IMR-90 (cell line): ENCODE data around the gene SLC4A5. TPM values are rescaled to one million over a fixed set of nuclear protein-coding genes. Genes with fewer than 3 reads are reported as not detected.

Experiments used
- ATAC-seq: fragments of 200-7000 bp; cut with Tn5 transposase; 2 replicates; pipeline ENCODE4 v1.9.1; 2020; ENCODE audit warnings: low read depth, mild to moderate bottlenecking, moderate library complexity
- BruUV-seq: library from RNA; stranded (reverse); fragments of 400-500 nt; replicated peaks from 2 replicates; lab custom pipeline; 2021; lab: Mats Ljungman, UMichigan
- CTCF ChIA-PET: fragments of 300-600 bp; formaldehyde crosslinking; extraction: SDS; loops from one replicate; lab custom pipeline; 2021; ENCODE audit warnings: antibody characterized with exemption; lab: Yijun Ruan, JAX
- POLR2A ChIA-PET: fragments of 300-600 bp; sonication (Branson Sonifier 250); formaldehyde crosslinking; loops from one replicate; lab custom pipeline; 2022; ENCODE audit warnings: antibody characterized with exemption; ENCODE audit not compliant: unreplicated experiment; lab: Charles Lee
- DNase-seq: peaks from one replicate; pipeline ENCODE4 v3.0.0; 2013
- H2AFZ ChIP-seq: replicated peaks from 2 replicates; pipeline ENCODE3; 2013; ENCODE audit warnings: low read length, mild to moderate bottlenecking; ENCODE audit not compliant: poor library complexity
- H2AK5ac ChIP-seq: 2 replicates; pipeline ENCODE4 v1.6.1; 2013; ENCODE audit warnings: low read depth, low read length, inconsistent platforms
- H2AK9ac ChIP-seq: replicated peaks from 2 replicates; pipeline ENCODE3; 2013; ENCODE audit warnings: mild to moderate bottlenecking, low read depth, low read length, moderate library complexity; ENCODE audit not compliant: poor library complexity
- H2BK120ac ChIP-seq: 2 replicates; pipeline ENCODE4 v1.6.1; 2013; ENCODE audit warnings: low read depth, low read length, inconsistent platforms
- H2BK15ac ChIP-seq: 3 replicates; pipeline ENCODE4 v1.6.1; 2013; ENCODE audit warnings: low read depth, low read length, inconsistent platforms
- H2BK20ac ChIP-seq: 2 replicates; pipeline ENCODE4 v1.6.1; 2013; ENCODE audit warnings: low read depth, mild to moderate bottlenecking, inconsistent platforms, low read length, moderate library complexity
- H2BK5ac ChIP-seq: 2 replicates; pipeline ENCODE4 v1.6.1; 2013; ENCODE audit warnings: mild to moderate bottlenecking, low read depth, low read length, inconsistent platforms; ENCODE audit not compliant: poor library complexity, severe bottlenecking
- H3K14ac ChIP-seq: replicated peaks from 2 replicates; pipeline ENCODE4 v1.6.1; 2013; ENCODE audit warnings: low read depth, low read length, inconsistent platforms
- H3K18ac ChIP-seq: 2 replicates; pipeline ENCODE4 v1.6.1; 2013; ENCODE audit warnings: low read depth, low read length, control low read depth
- H3K23ac ChIP-seq: 2 replicates; pipeline ENCODE4 v1.6.1; 2013; ENCODE audit warnings: low read depth, low read length, inconsistent platforms
- H3K27ac ChIP-seq: 2 replicates; pipeline ENCODE4 v1.5.1; 2013; ENCODE audit warnings: mild to moderate bottlenecking, control low read depth, low read length; ENCODE audit not compliant: insufficient read depth
- H3K27me3 ChIP-seq: 2 replicates; pipeline ENCODE4 v1.6.1; 2013; ENCODE audit warnings: low read length; ENCODE audit not compliant: control insufficient read depth, insufficient read depth
- H3K36me3 ChIP-seq: 2 replicates; pipeline ENCODE4 v1.6.1; 2013; ENCODE audit warnings: low read length, mixed read lengths; ENCODE audit not compliant: control insufficient read depth, insufficient read depth
- H3K4ac ChIP-seq: 2 replicates; pipeline ENCODE4 v1.6.1; 2013; ENCODE audit warnings: low read depth, low read length, inconsistent platforms
- H3K4me1 ChIP-seq: 2 replicates; pipeline ENCODE4 v1.6.1; 2013; ENCODE audit warnings: low read length, mixed read lengths; ENCODE audit not compliant: control insufficient read depth, insufficient read depth
- H3K4me2 ChIP-seq: 2 replicates; pipeline ENCODE4 v1.6.1; 2013; ENCODE audit warnings: low read depth, mild to moderate bottlenecking, control low read depth, low read length, moderate library complexity
- H3K4me3 ChIP-seq: 2 replicates; pipeline ENCODE4 v1.5.1; 2013; ENCODE audit warnings: low read depth, mild to moderate bottlenecking, control low read depth, low read length, moderate library complexity; ENCODE audit not compliant: insufficient read depth
- H3K56ac ChIP-seq: 2 replicates; pipeline ENCODE4 v1.6.1; 2013; ENCODE audit warnings: low read length, inconsistent platforms; ENCODE audit not compliant: insufficient read depth; ENCODE audit errors: extremely low read depth
- H3K79me1 ChIP-seq, 2 experiments: 2 replicates each; pipeline ENCODE4 v1.6.1; 2013; ENCODE audit warnings: low read length in 2 of 2, inconsistent platforms in 1 of 2, low read depth in 1 of 2
- H3K9ac ChIP-seq: 2 replicates; pipeline ENCODE4 v1.6.1; 2013; ENCODE audit warnings: low read depth, low read length, control low read depth
- H3K9me1 ChIP-seq: 2 replicates; pipeline ENCODE4 v1.6.1; 2013; ENCODE audit warnings: low read length, inconsistent platforms; ENCODE audit not compliant: insufficient read depth
- H3K9me3 ChIP-seq: 2 replicates; pipeline ENCODE4 v1.6.1; 2013; ENCODE audit warnings: low read length; ENCODE audit not compliant: control insufficient read depth, insufficient read depth
- H4K20me1 ChIP-seq: 2 replicates; pipeline ENCODE4 v1.6.1; 2013; ENCODE audit warnings: low read length, inconsistent platforms; ENCODE audit not compliant: insufficient read depth
- H4K5ac ChIP-seq: 2 replicates; pipeline ENCODE4 v1.6.1; 2013; ENCODE audit warnings: mild to moderate bottlenecking, low read depth, low read length, control low read depth
- H4K8ac ChIP-seq, 2 experiments: 2 replicates each; pipeline ENCODE4 v1.6.1; 2013; ENCODE audit warnings: low read depth in 2 of 2, low read length in 2 of 2, control low read depth in 1 of 2, inconsistent platforms in 1 of 2
- H4K91ac ChIP-seq: 2 replicates; pipeline ENCODE4 v1.6.1; 2013; ENCODE audit warnings: low read depth, low read length, inconsistent platforms; ENCODE audit not compliant: insufficient read depth
- MAZ ChIP-seq: IDR thresholded peaks from 2 replicates; pipeline ENCODE4 v1.6.1; 2012; ENCODE audit warnings: low read depth, mild to moderate bottlenecking, low read length, improper control_type of control experiment, moderate library complexity, borderline replicate concordance
- MXI1 ChIP-seq: IDR thresholded peaks from 2 replicates; pipeline ENCODE4 v1.6.1; 2012; ENCODE audit warnings: low read depth, mild to moderate bottlenecking, low read length, moderate library complexity, borderline replicate concordance
- POLR2A ChIP-seq: IDR thresholded peaks from 2 replicates; pipeline ENCODE4 v1.6.1; 2012; ENCODE audit warnings: mild to moderate bottlenecking, low read depth, low read length
- dilution Hi-C: fragments of 300-500 bp; cut with HindIII; formaldehyde crosslinking; loops from one replicate; pipeline ENCODE4 v1.14.3; 2018; ENCODE audit warnings: low sequenced_read_pairs; ENCODE audit not compliant: unreplicated experiment
- in situ Hi-C: fragments of 300-500 bp; cut with MboI; formaldehyde crosslinking; loops from 3 replicates; pipeline ENCODE4 v1.14.3; 2019; ENCODE audit warnings: low sequenced_read_pairs, inconsistent platforms, mixed read lengths
- intact Hi-C: fragments of 100-400 bp; cut with micrococcal nuclease; formaldehyde crosslinking; loops from 2 replicates; pipeline ENCODE4 v1.10.0; 2022
- polyA plus RNA-seq, 3 experiments: library from polyadenylated mRNA; depleted of rRNA; stranded (reverse); fragments of >200 nt; gene quantifications; 2 replicates each; pipeline ENCODE4 v1.2.3, GENCODE V29; 2012; ENCODE audit warnings: low replicate concordance in 1 of 3
- total RNA-seq: library from RNA; depleted of rRNA; stranded (reverse); fragments of >200 nt; gene quantifications from 2 replicates; pipeline ENCODE4 v1.2.3, GENCODE V29; 2012

Gene SLC4A5
- total and polyA plus RNA-seq, 2 of the 4 experiments (the other 2 are of a cell fraction): 0.18 to 0.22 TPM

DNA sequence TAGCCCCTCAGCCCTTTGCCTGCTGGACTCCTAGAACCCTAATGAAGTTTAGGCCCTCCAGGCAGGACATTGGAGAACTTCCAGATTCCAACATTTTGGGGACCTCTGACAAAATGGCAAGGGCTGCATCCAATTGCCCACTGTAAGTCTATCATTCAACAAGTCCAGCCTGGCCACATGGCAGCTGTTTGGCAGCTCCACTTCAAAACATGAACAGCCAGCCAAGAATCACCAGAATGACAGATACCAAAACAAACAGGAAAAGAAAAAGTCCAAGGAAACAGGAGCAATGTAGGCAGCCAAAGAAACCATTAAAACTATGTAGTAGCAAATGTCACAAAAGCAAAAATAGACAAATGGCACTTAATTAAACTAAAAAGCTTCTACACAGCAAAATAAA, 25.5 kb downstream of the SLC4A5 start:
- H3K9me1 ChIP-seq: no peaks in the 10 kb centered on the region
- H3K4me2 ChIP-seq: no peak overlapping the region
- no peak overlapping the region for H3K4me3 ChIP-seq
- H3K9ac ChIP-seq: no peak overlapping the region
- H4K91ac ChIP-seq: no peak overlapping the region
- H2AK9ac ChIP-seq: no peak overlapping the region
- in situ Hi-C loops (no loop called here), dilution Hi-C loops (no loop called here), intact Hi-C loops (no loop called here)
- no peak overlapping the region for H2AK5ac ChIP-seq
- H2AFZ ChIP-seq: no peak overlapping the region
- ChIA-PET CTCF (no interaction called here), POLR2A (no interaction called here)
- H3K14ac ChIP-seq: no peak overlapping the region
- no peak overlapping the region for H2BK5ac ChIP-seq
- no peak overlapping the region for H3K56ac ChIP-seq
- no TSS peak for BruUV-seq
- ATAC-seq: no peak
- peaks cover 19% of the 10 kb centered on the region for H3K27me3 ChIP-seq
- TF ChIP-seq MAZ (no peak), MXI1 (no peak), POLR2A (no peak)
- H3K27ac ChIP-seq: no peak overlapping the region
- H3K36me3 ChIP-seq: no peaks in the 10 kb centered on the region
- no peaks in the 10 kb centered on the region for H3K4me1 ChIP-seq
- H3K18ac ChIP-seq: no peak overlapping the region
- no peaks in the 10 kb centered on the region for H3K79me1 ChIP-seq
- no peak overlapping the region for H2BK20ac ChIP-seq
- H4K20me1 ChIP-seq: no peaks in the 10 kb centered on the region
- no peak overlapping the region for H2BK15ac ChIP-seq
- no peak overlapping the region for H3K4ac ChIP-seq
- H4K8ac ChIP-seq: no peak overlapping the region
- H4K5ac ChIP-seq: no peak overlapping the region
- no peak overlapping the region for H3K23ac ChIP-seq
- H3K9me3 ChIP-seq: no peaks in the 10 kb centered on the region
- no peak overlapping the region for H2BK120ac ChIP-seq
- DNase-seq: no peak
